ENCODE results near the gene TLR5. TPM values are rescaled to one million over a fixed set of nuclear protein-coding genes. Genes with fewer than 3 reads are reported as not detected.

The TLR5 gene, protein sequence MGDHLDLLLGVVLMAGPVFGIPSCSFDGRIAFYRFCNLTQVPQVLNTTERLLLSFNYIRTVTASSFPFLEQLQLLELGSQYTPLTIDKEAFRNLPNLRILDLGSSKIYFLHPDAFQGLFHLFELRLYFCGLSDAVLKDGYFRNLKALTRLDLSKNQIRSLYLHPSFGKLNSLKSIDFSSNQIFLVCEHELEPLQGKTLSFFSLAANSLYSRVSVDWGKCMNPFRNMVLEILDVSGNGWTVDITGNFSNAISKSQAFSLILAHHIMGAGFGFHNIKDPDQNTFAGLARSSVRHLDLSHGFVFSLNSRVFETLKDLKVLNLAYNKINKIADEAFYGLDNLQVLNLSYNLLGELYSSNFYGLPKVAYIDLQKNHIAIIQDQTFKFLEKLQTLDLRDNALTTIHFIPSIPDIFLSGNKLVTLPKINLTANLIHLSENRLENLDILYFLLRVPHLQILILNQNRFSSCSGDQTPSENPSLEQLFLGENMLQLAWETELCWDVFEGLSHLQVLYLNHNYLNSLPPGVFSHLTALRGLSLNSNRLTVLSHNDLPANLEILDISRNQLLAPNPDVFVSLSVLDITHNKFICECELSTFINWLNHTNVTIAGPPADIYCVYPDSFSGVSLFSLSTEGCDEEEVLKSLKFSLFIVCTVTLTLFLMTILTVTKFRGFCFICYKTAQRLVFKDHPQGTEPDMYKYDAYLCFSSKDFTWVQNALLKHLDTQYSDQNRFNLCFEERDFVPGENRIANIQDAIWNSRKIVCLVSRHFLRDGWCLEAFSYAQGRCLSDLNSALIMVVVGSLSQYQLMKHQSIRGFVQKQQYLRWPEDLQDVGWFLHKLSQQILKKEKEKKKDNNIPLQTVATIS
- under 0.01 and 0.32 TPM in 2 replicates for total RNA-seq

DNA sequence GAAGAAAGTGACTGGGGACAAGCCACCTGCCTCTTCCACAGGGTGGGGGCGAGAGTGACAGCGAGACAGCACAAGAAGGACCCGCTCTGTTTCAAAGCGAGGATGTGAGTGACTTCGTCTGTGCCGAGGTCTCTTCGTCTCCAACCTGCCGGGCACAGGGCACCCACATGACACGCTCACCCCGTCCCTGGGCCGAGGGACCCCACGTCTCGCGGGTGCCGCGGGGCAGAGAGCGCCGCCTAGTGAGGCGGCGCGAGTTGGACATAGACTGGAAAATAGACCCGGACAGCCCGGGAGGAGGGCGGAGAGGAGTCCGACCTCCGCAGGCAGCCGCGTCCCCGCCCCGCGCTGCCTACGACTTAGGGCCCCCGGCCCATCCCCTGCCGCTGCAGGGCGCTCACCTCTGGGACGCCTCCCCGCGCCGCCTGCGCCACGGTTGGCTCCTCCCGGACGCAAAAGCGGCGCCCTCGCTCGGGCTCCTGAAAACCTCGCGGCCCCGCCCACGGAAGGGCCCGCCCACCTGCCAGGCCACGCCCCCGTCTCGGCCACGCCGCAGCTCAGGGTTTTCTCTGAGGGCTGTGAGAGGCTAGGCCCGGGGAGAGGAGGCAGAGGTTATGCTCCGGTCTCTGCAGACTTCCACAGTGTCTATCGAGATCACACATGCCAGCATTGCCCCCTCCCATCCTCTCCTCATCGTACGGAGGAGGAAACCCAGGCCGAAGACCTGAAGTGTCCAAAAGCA, at the start of gene TLR5:
Gene TLR5, minus strand, starts transcription at position 454 of the 742 bp plus-strand sequence. CDS start 30,217 bp downstream, outside the sequence.

Other genes starting within 250 kb of the TLR5 start
- 0.32 TPM in 1 of 2 replicates, not detected in the other for gene SUSD4, start 220.9 kb upstream of the TLR5 start, total RNA-seq

All from epithelial cell of umbilical artery (primary cell).